H4 (cell line): ENCODE results near the gene MYEOV. TPM values are rescaled to one million over a fixed set of nuclear protein-coding genes. Genes with fewer than 3 reads are reported as not detected.

Source experiments
- DNase-seq: peaks from one replicate; pipeline ENCODE4 v3.0.0-alpha.2; 2015; ENCODE audit warnings: low spot score
- total RNA-seq: library from RNA; depleted of rRNA; stranded (reverse); fragments of >200 nt; shearing (Covaris generic); gene quantifications from 2 replicates; pipeline ENCODE4 v1.2.3, GENCODE V29; 2014

The MYEOV gene
- total RNA-seq, 1 experiment from 2014 or later = 2.2 TPM

DNA sequence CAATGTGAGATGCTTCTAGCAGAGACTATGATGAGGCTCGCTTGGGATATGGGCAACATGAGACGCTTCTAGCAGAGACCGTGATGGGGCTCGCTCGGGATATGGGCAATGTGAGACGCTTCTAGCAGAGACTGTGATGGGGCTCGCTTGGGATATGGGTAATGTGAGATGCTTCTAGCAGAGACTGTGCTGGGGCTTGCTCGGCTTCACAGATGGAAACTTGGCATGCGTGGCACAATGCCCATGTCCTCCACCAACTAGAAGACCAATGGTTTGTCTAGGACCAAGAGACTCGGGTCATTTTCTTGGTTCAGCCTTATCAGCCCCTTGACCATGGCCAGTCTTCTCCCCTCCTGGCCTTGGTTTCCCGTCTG, 7.1 kb downstream of the MYEOV start:
- no peak for DNase-seq

DNA sequence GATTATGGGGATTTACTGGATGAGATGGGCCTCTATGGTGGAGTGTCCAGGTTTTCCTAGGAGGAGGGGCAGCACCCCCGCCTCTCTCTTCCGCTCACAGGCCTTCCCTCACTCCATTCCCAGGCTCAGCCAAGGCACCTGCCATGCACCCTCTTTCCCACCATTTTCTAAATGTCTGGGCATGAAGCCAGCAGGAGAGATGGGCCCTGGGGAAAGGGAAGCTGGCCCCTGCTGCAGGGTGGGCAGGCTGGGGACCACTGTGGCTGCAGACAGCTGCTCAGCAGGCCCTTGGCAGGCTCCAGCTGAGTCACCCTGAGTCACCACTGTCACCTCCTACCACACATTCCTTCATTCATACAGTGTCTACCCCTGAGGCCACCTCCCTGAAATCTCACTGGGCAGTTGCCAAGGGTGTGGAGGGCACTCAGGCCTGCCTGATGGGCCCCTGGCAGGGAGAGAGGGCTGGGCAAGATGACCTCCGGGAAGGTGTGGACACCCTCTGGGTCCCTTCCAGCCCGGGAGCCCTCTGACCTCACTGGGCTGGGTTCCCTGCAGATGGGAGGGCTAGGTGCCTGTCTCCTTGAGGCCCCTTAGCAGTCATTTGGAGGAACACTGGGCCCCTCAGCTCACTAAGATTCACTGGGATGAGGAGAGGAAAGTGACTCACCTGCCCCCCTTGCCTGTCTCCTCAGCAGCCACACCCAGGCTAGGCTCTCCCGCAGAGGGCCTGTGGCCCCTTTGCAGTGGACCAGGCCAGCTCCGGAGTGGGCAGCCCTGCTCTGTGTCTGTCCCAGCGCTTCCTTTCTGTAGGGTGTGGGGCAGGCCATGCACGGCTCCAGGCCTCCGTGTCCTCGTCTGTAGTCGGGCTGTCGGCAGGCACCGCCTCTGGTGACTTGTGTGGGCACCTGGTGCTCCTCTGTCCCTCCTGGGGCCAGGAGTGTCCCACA, 7.8 kb downstream of the MYEOV start:
- DNase-seq = peak; percentile 93

DNA sequence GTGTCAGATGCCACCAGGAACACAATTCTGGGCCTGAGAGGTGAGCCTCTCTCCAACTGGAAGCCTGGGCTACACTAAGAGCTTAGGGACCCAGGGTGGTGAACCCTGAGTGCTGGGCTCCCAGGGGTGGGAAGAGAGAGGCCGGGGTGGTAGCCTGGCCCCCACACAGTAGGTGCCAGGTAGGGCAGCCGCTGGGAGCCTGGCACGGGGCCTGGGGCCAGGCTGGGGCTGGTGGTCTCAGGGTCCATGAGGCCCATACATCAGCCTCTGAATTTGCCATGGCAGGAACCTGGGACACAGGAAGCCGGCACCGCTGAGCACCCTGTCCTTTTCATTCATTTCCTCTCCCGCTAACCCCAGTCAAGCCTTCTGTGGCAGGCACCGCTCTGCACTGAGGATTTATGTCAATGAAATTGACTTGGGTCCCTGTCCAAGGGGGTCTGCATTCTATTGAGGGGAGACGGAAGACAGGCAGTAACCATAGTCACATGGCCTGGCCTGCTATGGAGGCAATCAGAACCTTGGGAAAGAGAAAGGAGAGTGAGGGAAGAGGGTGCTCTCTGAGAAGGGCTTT, 8.6 kb downstream of the MYEOV start:
- DNase-seq = no peak

DNA sequence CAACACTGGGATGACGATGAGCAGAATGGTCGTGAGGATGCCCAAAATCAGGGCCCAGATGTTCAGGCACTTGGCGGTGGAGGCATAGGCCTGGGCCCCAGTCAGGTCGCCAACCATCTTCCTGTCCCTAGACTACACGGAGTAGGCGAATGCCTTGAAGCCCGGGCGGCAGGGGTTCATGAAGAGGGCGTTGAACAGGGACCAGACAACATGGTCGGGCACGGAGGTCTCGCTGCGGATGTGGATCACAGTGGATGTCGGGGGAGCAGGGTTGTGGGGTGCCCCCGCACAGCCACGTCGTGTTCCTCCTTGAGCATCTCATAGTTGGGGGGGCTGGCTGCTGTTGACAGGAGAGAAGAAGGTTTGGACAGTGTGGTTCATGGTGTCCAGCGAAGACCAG, 9.5 kb downstream of the MYEOV start:
- no peak for DNase-seq

DNA sequence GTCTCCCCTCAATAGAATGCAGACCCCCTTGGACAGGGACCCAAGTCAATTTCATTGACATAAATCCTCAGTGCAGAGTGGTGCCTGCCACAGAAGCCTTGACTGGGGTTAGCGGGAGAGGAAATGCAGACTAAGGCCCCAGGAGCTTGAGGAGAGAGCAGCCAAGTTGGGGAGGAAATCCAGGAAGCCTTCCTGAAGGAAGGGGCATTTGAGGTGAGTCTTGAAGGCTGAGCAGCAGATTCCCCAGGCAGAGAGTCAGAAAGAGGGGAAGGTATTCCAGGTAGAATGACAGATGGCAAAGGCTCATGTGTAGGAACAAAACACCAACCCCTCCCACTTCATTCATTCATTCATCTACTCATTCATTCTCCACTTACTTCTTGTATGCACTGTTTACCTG, 10.3 kb downstream of the MYEOV start:
- no peak for DNase-seq

DNA sequence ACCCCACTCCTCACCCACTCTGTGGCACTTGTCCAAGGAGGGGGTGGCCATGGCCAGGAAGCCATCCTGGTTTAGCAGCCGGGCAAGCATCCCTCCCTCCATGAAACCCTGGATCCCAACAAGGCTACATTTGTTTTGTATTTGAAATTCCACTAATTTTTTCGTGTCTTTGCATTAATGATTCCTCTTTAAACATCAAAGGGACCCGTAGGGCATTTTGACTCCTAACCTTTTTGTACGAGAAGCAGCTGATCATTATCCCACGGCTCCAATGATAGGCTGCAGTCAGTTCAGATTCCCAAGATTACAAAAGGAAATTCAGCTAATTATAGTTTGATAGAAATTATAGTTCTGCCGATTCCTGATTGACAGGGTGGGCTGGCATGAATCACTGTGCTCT, 10.7 kb downstream of the MYEOV start:
- DNase-seq = no peak

DNA sequence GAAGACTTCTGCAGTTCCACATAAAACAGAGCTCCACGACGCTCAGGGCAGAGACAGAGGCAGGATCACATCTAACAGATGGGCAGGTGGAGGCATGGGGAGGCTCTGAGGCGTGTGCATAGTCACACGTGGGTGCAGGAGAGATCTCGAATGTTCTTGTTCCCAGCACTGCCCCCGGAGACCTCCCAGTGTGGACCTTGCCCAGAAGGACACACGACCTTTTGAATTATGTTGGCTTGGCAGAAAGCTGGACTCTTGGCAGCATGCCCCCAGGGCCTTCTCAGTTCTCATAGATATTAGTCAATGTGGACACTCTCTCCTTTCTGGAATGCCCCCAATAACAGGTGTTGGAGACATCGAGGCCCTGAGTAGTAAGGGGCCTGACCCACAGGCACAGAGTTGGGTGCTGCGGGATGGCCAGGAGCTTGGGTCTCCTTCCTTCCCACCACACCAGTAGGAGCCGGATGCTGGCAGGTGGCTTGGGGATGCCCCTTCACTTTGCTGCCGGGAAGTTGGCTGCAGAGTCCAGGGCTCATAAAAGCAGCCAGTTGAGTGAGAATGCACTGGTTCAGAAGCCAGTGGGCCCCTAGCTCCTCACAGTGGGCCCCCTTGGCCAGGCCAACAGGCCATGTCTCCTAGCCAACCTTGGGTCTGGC, 12.1 kb downstream of the MYEOV start:
- no peak for DNase-seq

DNA sequence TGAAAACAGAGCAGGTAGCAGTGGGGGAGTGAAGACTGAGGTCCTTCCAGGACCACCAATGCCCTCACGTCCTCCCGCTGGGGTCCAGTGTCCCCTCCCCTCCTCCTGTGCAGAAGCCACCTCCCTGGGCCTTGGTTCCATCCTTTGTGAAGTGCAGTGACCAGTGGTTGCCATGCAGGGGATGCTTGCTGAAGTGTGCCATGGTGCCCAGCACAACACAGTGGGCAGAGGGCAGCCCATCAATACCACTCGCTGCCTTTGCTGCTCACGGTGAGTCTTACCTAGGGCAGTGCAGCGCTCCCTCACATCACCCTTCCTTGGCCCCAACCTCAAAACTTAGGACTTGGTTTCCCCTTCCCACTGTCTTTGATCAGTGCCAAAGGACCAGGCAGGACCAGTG, 12.9 kb downstream of the MYEOV start:
- DNase-seq = no peak

DNA sequence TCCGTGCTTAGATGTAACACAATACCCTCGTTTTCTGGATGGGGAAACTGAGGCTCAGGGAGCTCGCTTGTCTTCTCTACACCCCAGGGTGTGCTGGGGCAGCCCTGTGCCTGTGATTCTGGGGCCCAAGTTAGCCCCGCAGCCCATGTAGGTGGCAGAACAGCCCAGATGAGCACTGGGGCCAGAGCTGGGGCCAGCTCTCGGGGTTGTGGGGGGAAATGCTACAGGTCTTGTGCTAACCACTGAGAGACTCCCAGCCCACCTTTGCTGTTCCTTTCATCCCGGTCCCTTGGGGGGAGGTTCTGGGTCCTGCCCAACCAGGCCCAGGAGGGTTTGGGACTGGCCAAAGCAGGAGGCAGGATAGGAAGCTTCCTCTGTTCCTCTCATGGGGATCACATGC, 13.5 kb downstream of the MYEOV start:
- DNase-seq = no peak

DNA sequence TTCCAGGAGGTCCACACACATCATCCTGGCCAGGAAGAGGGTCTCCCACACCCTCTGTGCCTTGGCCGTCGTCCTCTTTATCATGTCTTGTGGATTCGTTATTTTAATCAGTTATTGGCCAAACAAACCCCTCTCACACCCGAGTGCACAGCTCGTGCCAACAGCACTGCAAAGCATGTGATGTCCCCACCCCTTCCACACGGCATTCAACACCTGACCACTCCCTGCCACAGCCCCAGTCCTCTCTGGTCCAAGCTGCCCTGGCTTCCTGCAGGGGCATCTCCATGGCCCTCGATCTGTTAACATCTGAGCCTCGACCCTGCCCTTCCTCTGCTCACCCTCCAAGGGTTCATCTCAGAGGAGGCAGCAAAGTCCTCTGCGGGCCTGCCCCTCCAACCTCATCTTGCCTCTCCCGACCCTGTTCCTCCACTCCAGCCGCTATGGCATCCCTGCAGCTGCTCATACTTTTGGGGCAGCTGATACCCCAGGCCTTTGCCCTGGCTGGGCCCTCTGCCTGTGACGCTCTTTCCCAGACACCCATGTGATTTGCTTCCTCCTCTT, 14.0 kb downstream of the MYEOV start:
- DNase-seq = no peak

DNA sequence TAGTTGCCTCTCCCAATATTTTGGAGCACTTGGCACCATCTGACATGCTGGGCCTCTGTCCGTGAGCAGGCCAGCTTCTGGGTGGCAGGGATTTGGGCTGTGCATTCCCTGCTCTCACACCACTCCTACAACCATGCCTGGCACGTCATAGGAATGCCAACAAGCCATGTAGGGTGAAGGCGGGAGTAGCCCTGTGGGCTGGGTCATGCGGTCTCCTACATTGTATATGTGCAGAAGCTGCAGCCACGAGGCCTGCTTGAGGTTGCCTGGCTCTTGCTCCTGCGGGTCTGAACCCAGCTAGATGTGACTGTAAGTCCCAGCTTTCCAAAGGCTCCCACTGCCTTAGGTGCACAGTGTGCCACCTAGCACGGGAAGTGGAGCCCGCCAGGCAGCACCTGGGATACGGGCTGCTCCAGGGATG, 14.5 kb downstream of the MYEOV start:
- DNase-seq = no peak

DNA sequence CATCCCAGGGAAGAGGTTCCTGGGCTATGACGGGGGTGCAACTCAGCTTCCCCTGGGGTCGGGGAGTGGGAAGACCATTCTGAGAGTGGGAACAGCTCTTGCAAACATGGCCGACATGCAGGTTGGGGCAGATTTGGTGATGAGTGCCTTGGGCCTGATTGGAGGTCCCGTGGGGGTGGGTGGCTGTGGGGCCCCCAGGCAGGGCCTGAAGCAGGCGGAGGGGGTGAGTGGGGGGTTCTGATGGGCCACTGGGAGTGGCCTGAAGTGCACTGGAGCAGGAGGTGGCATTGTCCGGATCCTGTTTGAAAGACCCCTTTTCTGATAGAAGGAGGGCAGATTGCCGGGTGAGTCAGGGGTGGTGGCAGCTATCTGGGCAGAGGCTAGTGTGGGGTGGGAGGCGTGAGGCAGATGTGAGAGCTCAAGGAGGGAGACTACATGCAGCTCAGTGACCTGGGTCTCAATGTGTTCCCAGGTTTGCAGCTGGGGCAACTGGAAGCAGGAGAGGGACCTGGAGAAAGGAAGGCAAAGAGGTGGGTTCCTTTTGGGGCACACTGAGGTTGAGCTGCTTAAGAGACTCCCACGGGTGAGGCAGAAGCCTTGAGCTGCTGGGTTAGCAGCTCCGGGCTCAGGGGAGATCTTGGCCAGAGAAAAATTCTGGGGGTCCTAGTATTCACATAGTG, 15.1 kb downstream of the MYEOV start:
- no peak for DNase-seq

DNA sequence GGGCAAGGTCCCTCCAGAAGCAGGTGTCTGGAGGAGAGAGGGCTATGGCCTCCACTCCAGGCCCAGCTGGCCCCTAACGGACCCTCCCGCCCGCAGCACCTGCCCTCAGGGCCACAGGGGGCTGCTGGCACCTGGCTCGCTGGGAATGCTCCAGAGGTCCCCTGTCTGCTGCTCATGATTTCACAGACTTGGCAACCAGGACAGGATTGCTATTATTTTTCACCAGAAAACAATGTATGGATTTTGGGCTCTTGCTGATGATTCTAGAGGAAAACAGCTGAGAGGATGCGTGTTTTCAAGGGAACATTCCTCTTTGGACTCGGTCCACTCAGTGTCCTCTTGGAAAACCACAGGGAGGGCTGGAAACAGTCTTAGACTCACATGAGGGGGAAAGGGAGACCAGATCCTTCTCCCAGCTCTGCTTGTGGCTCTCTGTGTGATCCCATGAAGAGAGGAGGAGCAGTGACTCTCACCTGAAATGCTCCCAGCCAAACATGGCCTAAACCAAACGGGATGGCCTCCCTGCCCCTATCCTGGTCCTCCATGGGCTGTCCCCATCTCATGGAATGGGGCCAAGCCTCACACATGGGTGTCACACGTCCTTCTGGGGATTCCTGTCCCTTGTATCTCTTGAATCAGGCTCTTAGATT, 15.8 kb downstream of the MYEOV start:
- no peak for DNase-seq

DNA sequence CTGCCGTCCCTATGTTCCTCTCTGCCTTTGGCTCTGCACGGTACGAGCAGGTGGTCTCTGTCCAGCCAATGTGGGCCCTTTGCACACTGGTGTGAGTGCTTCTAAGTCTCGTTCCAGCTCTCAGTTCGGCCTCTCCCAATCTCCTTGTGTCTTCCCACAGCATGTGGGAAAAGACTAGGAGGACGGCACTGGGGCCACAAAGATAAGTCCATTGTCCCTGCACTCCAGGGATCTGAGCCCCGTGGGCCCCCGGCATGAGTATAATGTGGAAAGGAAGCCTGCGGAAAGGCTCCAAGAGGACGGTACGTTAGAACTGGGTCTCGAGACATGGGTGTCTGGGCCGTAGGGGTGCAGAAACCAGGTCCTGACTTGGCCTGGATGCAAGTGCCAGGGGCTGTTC, 16.4 kb downstream of the MYEOV start:
- no peak for DNase-seq

DNA sequence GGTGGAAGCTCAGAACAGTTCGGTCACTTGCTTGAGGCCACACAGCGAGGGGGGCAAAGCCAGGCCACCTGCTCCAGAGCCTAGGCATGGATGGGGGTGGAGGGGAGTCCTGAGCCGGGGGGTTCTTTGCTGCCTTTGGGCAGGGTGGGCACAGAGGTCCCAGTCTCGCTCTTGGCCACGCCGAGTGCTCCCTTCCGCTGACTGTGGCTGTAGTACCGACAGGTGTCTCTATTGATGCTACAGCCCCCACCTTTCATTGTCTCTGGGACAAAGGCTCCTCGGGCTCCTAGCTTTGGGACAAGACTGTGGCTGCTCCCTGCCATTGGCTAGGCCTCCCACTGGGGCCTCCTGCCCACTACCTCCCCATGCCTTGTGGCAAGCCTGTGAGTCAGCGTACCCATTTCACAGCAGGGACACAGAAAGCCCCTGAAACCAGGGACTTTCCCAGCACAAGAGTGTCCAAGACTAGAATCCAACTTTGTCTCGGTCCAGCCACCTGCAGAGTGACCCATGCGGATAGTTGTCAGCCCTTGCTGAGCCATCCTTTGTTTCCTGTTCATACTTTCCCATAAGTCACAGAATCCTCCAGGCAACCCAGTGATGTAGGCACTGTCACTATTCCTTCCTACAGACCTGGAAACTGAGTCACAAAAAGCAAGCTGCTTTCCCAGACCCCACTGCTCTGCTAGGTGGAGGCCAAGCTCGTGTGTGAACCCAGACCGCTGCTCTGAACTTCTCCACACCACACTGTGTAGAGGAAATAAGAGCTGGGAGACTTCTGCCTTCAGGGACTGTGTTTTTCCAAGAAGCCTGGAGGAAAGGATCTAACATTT, 17.2 kb downstream of the MYEOV start:
- no peak for DNase-seq

DNA sequence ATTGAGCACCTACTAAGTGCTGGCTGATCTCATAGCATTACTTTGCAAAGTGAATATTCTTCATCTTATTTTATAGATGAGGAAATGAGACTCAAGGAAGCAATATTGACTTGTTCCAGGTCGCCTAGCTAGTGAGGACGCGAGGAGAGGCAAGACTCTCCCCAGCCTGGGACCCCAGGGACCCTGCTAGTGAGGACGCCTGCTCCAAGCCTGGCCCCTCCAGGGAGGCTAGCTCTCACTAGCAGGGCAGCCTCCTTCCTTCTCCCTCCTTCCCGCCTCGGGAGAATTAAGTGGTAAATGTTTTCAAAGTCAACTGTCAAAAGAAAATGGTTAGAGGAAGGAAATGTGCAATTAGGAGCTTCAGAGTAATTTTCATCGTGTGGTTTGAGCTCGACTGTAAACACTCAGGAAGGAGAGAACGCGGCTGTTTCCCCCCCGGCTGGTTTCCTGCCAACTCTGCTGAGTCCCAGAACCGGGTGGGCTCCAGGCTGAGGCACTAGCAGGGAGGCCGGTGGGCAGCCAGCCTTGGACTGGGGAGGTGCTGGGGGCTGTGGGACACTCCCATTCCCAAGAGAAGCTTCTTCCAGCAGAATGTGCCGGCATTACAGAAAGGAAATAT, 17.9 kb downstream of the MYEOV start:
- DNase-seq = peak; percentile 47

DNA sequence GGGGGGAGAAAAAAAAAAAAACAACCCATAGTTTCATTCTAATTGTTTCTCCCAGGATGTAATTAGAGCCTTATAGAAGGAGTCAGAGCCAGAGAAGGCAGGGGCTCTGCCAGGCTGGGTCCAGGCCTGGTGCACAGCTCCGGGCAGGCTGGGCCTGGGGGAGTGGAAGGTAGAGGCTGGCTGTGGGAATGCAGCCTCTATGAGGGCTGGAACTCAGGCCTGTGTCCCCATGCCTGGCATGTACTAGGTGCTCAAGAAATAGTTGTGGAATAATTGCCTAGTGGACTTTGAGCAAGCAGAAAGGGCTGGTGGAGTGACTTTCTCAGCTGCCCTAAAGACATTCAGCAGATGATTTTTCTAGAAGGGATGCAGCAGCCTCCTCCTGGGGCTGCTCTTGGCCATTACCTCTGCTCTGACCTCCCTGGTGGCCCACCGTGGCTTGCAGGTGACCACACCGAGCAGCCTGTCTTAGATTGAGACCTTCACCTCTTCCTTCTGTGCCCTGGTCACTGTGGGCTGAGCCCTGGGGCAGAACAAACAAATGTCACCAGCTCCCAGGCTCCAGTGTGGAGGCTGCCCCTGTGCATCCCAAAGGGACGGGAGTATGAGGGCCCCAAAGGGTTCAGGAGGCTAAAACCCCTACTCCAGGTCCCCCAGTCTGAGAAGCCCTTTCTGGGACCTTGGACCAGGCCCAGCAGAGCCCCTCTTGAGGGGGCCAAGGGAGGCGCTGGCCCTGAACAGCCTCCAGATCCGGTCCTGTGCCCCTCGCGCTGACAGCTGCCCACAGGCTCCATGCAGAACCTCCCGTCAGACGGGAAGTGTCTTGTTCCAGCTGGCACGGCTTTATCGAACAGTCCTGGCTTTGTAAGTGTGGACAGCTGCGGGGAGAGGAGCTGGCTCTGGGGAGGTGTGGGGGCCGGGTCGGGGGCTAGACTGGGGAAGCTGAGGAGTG, 18.8 kb downstream of the MYEOV start:
- no peak for DNase-seq

DNA sequence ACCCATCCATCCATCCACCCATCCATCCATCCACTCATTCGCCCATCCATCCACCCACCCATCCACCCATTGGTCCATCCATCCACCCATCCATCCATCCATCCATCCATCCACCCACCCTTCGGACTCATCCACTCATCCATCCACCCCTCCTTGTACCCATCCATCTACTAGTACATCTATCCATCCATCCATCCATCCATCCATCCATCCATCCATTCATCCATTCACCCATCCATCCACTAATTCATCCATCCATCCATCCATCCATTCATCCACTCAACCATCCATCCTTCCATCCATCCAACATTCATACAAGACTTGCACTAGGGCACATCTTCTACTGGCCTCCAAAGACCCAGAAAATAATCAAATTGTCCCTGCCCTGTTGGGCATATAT, 20.0 kb downstream of the MYEOV start:
- no peak for DNase-seq

DNA sequence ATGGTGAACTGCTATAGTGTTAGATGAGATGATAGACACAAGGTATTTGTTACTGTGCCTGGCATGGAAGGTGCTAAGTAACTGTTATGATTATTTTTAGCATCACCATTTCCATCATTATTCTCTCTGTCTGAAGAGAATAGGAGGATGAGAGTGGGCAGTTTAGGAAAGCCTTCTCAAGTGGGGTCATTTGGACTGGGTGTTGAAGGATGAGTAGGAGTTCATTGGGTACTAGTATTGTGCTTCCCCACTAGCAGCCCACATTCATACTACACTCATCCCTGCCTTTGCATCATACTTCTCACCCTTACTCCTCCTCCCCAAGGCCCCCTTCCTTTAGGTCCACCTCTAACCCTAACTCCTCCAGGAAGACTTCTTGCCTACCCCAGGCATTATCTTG, 20.6 kb downstream of the MYEOV start:
- DNase-seq = no peak
